Activated naive CD4-positive, alpha-beta T cell treated with Interleukin-2 at 50 U/mL for 16 hours (primary cell): ENCODE results near the gene FURIN.
"Not testable (repeated sequence)": the region's sequence is repeated elsewhere in the genome, so short reads cannot be mapped to it uniquely, and the experiment has no call there.

ENCODE experiments used
- DNase-seq: peaks from one replicate; pipeline ENCODE4 v3.0.0-alpha.2; 2020

FURIN gene

GRCh38 chr15:90868261-90868689 lies at the start of gene FURIN:
TSS of gene FURIN (plus strand) at chr15:90868588. CDS start at chr15:90875741, 7,153 bp downstream.
- no peak for DNase-seq

DNA sequence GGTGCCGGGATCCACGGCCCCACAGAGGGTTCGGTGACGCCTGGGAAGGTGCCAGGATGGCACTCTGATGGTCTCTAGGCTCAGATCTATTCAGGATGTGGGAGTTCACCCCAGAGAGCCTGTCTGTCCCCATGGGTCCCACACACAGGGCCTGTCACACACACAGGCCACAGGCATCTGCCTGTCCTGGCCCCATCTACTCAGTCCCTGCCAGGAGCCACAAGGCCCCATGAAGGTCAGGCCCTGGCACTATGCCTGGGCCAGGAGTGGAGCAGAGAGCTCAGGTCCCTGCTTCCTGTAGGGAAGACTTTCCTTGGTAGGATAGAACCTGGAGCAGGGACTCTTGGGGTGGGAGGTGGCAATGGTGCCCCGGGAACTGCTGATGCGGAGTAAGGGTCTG lies 49.0 kb upstream of the FURIN start:
- DNase-seq: no peak

DNA sequence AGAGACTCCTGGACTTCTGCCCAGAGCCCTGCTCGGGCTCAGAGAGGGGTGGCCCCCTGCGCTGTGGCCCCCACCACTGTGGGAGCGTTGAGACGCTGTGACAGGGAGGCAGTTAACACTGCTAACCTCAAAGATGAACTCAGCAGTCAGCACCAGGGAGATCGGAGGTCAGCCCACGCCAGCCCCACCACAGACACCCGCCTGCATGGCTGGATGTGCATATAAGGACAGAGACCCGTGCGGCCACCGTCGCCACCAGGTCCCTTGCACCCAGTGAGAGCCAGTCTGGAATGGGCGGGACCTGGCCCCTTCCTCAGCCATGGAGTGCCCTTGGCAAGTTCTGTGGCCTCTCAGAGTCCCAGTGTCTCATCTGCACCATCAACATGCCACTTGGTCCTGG lies 48.5 kb upstream of the FURIN start:
- DNase-seq: no peak

- DNase-seq: no peak
Observed at GRCh38 chr15:90820481-90820880, 47.9 kb upstream of the FURIN start.

- peak; percentile 0 for DNase-seq
Observed at GRCh38 chr15:90822204-90822955, 46.0 kb upstream of the FURIN start.

- DNase-seq: no peak
Observed at GRCh38 chr15:90823455-90823974, 44.9 kb upstream of the FURIN start.

GRCh38 chr15:90825115-90825899 lies 43.1 kb upstream of the FURIN start:
- DNase-seq: not testable (repeated sequence)

- DNase-seq: not testable (repeated sequence)
Observed at GRCh38 chr15:90826206-90826885, 42.0 kb upstream of the FURIN start.

- DNase-seq: no peak
Observed at GRCh38 chr15:90826886-90827435, 41.4 kb upstream of the FURIN start.

- DNase-seq: no peak
Observed at GRCh38 chr15:90828111-90828510, 40.3 kb upstream of the FURIN start.

- DNase-seq: no peak
Observed at GRCh38 chr15:90829126-90829525, 39.3 kb upstream of the FURIN start.

DNA sequence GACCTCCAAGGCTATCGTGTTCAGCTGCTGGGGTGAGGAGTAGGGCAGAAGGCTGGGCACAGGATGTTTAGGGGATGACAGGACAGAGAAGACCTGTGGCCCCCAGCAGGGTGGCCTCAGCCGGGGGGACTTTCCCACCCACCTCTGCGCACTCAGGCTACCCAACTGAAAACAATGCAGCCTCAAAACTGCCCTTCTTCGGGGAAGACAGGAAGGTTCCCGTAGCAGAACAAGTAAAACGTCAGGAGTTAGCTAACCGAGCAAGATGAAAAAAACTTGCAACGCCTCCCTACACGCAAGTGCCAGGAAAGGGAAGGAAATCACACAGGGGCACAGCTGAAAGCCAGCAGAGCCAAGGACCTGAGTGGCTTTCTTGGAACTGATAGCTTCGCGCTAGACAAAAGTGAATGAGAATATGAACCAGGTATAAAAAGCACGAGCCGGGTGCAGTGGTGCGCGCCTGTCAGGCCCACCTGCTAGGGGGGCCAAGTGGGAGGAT lies 38.4 kb upstream of the FURIN start:
- peak; percentile 60 for DNase-seq

DNA sequence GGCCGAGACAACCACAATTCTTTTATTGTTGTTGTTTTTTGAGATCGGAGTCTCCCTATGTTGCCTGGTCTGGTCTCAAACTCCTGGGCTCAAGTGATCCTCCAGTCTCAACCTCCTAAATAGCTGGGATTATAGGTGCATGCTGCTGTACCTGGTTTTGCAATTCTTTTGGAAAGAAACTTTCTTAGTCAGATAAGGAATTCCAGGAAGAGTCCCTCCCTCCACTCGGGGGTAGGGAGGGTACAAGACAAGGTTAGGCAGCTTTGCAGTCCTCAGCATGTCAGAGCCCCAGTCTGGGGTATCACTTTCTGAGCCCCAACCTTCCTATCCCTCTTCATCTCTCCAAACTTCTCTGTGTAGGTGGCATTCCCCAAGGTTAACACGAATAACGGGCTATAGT lies 33.8 kb upstream of the FURIN start:
- DNase-seq: no peak

DNA sequence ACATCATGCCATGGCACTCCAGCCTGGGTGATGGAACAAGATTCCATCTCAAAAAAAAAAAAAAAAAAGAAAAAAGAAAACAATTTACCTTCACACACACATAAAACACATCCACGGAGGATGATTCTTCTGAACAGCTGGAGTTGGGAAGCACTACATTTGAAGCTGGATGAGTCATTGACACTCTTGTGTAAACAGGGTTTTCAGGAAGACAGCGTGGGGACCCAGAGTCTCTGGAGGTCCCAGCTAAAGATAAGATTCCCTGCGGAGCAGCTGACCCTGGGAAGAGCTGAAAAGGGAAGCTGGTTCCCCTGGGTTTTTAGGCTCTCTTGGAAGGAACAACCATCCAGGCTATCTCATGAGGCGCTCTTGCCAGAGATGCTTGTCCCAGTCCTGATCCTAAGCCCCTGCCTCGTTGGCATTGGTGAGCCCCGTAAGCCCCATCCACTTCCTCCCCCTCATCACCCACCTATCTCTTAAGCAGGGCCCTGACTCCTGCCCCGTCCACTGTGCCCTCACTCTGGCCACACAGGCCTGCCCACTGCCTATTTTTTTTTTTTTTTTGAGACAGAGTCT lies 32.0 kb upstream of the FURIN start:
- DNase-seq: no peak

- peak; percentile 61 for DNase-seq
Observed at GRCh38 chr15:90837094-90837493, 31.3 kb upstream of the FURIN start.

DNA sequence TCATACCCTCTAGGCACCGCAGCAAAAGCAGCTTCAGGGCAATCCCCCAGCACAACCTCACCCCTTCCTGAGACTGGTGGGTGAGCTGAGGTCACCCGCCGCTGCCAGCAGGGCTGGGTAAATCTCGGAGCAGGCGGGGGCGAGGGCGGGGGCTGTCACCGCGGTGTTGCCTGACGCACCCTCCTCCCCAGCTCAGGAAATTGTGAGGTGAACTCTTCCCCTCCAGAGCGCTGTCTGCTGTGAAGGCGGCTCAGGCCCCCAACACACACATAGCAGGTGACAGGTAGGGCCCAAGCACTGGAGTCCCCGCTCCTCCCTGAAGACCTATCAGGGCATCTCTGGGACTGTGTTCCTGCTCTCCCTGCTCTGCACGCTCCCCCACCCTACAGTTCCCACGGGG lies 30.2 kb upstream of the FURIN start:
- DNase-seq: peak; percentile 92

- DNase-seq: peak; percentile 25
Observed at GRCh38 chr15:90838544-90838943, 29.8 kb upstream of the FURIN start.

- no peak for DNase-seq
Observed at GRCh38 chr15:90839187-90840071, 29.0 kb upstream of the FURIN start.

DNA sequence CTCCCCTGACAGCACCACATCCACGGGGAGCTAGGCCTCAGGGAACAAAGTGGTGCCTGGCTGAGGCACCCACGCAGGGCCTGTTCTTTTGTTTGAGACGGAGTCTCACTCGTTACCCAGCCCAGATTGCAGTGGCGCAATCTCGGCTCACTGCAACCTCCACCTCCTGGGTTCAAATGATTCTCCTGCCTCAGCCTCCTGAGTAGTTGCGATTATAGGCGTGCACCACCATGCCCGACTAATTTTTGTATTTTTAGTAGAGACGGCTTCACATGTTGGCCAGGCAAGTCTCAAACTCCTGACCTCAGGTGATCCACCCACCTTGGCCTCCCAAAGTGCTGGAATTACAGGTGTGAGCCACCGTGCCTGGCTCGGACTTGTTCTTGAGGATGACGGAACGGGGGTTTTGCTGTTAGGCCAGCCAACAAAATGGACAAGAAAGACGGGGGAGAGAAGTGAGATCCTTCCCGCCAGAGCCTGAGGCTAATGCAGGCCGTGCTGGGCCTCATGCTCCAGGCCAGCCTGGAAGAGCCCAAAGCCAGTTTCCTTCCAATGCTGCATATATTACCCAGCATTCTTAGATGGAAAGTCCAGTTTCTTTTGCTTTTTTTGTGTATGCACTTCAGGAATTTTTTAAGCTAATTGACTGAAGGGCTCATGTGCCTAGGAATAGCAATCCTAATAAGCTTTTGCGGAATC lies 28.1 kb upstream of the FURIN start:
- DNase-seq: no peak

DNA sequence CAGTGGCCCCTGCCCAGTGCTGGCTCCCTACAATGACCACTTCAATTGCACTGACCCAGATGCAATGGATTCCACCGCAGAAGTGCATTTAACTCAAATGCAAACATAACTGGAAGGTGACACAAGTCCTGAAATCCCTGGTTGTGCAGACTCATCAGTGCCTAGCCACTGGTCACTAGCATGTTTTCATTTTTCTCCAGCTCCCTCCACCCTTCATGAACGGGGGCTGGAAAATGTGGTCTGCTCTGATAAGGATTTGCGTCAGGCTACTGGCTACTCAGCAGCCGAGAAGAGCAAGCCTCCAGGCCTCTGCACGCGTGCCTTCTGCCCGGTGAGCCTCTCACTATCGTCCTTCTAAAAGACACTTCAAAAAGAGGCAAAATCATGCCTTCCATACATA lies 27.4 kb upstream of the FURIN start:
- no peak for DNase-seq

DNA sequence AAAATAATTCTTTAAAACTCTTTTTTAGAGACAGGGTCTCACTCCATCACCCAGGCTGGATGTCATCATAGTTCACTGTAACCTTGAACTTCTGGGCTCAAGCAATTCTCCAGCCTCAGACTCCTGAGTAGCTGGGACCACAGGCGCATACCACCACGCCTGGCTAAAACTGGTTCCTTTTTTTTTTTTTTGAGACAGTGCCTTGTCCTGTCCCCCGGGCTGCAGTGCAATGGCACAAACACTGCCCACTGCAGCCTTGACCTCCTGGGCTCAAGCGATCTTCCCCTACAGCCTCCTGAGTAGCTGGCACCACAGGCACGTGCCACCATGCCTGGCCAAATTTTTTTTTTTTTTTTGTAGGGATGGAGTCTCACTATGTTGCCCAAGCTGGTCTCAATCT lies 23.7 kb upstream of the FURIN start:
- DNase-seq: no peak
